ENCODE measurements around the gene KLF15.

KLF15 gene

GRCh38 chr3:126392246-126392645 is 35.0 kb upstream of the KLF15 start:
- no peak overlapping the region for H3K4me3 ChIP-seq
- TF ChIP-seq EZH2 (IDR thresholded peaks at IDR 0.05) = no peak
- no peak for TF ChIP-seq POLR2AphosphoS5 (IDR thresholded peaks at IDR 0.05; ENCODE audit: borderline replicate concordance, low read depth, low read length)
- TF ChIP-seq FOXP2 (optimal IDR thresholded peaks at IDR 0.05; ENCODE audit: control extremely low read depth, extremely low read length, insufficient read depth) = no peak
- no peaks in the 10 kb centered on the region for H3K9me3 ChIP-seq (ENCODE audit: low read depth, low read length)
- no peaks in the 10 kb centered on the region for H3K36me3 ChIP-seq (ENCODE audit: insufficient read depth, low read length)
- H3K27ac ChIP-seq = no peak overlapping the region
- H3K9ac ChIP-seq (ENCODE audit: insufficient read length) = no peak overlapping the region
- DNase-seq (ENCODE audit: low read depth, low spot score) = no peak

- DNase-seq (ENCODE audit: low read depth, low spot score) = no peak
- Histone ChIP-seq H3K27ac (no peak overlapping the region), H3K9ac (ENCODE audit: insufficient read length) (no peak overlapping the region), H3K36me3 (ENCODE audit: insufficient read depth, low read length) (no peaks in the 10 kb centered on the region), H3K9me3 (ENCODE audit: low read depth, low read length) (no peaks in the 10 kb centered on the region), H3K4me3 (no peak overlapping the region)
- no peak for TF ChIP-seq FOXP2 (optimal IDR thresholded peaks at IDR 0.05; ENCODE audit: control extremely low read depth, extremely low read length, insufficient read depth)
- no peak for TF ChIP-seq POLR2AphosphoS5 (IDR thresholded peaks at IDR 0.05; ENCODE audit: borderline replicate concordance, low read depth, low read length)
- TF ChIP-seq EZH2 (IDR thresholded peaks at IDR 0.05) = no peak
These were observed 34.4 kb upstream of the KLF15 start for GRCh38 chr3:126391631-126392030.

- no peak for TF ChIP-seq FOXP2 (optimal IDR thresholded peaks at IDR 0.05; ENCODE audit: control extremely low read depth, extremely low read length, insufficient read depth)
- H3K27ac ChIP-seq = no peak overlapping the region
- DNase-seq (ENCODE audit: low read depth, low spot score) = no peak
- no peaks in the 10 kb centered on the region for H3K9me3 ChIP-seq (ENCODE audit: low read depth, low read length)
- no peak overlapping the region for H3K9ac ChIP-seq (ENCODE audit: insufficient read length)
- H3K36me3 ChIP-seq (ENCODE audit: insufficient read depth, low read length) = no peaks in the 10 kb centered on the region
- H3K4me3 ChIP-seq = no peak overlapping the region
These were observed 33.5 kb upstream of the KLF15 start for GRCh38 chr3:126390751-126391150.

GRCh38 chr3:126390201-126390600 is 33.0 kb upstream of the KLF15 start:
- Histone ChIP-seq H3K36me3 (ENCODE audit: insufficient read depth, low read length) (no peaks in the 10 kb centered on the region), H3K4me3 (no peak overlapping the region), H3K9ac (ENCODE audit: insufficient read length) (no peak overlapping the region), H3K27ac (no peak overlapping the region), H3K9me3 (ENCODE audit: low read depth, low read length) (no peaks in the 10 kb centered on the region)
- no peak for DNase-seq (ENCODE audit: low read depth, low spot score)
- no peak for TF ChIP-seq POLR2AphosphoS5 (IDR thresholded peaks at IDR 0.05; ENCODE audit: borderline replicate concordance, low read depth, low read length)
- TF ChIP-seq FOXP2 (optimal IDR thresholded peaks at IDR 0.05; ENCODE audit: control extremely low read depth, extremely low read length, insufficient read depth) = no peak
- no peak for TF ChIP-seq EZH2 (IDR thresholded peaks at IDR 0.05)

GRCh38 chr3:126389794-126390146 is 32.6 kb upstream of the KLF15 start:
- Histone ChIP-seq H3K27ac (no peak overlapping the region), H3K9ac (ENCODE audit: insufficient read length) (no peak overlapping the region), H3K36me3 (ENCODE audit: insufficient read depth, low read length) (no peaks in the 10 kb centered on the region), H3K9me3 (ENCODE audit: low read depth, low read length) (no peaks in the 10 kb centered on the region), H3K4me3 (no peak overlapping the region)
- DNase-seq (ENCODE audit: low read depth, low spot score) = no peak
- no peak for TF ChIP-seq POLR2AphosphoS5 (IDR thresholded peaks at IDR 0.05; ENCODE audit: borderline replicate concordance, low read depth, low read length)
- no peak for TF ChIP-seq EZH2 (IDR thresholded peaks at IDR 0.05)
- no peak for TF ChIP-seq FOXP2 (optimal IDR thresholded peaks at IDR 0.05; ENCODE audit: control extremely low read depth, extremely low read length, insufficient read depth)

GRCh38 chr3:126389112-126389793 is 32.0 kb upstream of the KLF15 start:
- Histone ChIP-seq H3K36me3 (ENCODE audit: insufficient read depth, low read length) (no peaks in the 10 kb centered on the region), H3K9ac (ENCODE audit: insufficient read length) (no peak overlapping the region), H3K9me3 (ENCODE audit: low read depth, low read length) (no peaks in the 10 kb centered on the region), H3K4me3 (no peak overlapping the region), H3K27ac (no peak overlapping the region)
- no peak for DNase-seq (ENCODE audit: low read depth, low spot score)
- TF ChIP-seq FOXP2 (optimal IDR thresholded peaks at IDR 0.05; ENCODE audit: control extremely low read depth, extremely low read length, insufficient read depth) (no peak), POLR2AphosphoS5 (IDR thresholded peaks at IDR 0.05; ENCODE audit: borderline replicate concordance, low read depth, low read length) (no peak), EZH2 (IDR thresholded peaks at IDR 0.05) (no peak)

GRCh38 chr3:126381966-126382365 is 24.8 kb upstream of the KLF15 start:
- TF ChIP-seq EZH2 (IDR thresholded peaks at IDR 0.05) = no peak
- no peaks in the 10 kb centered on the region for H3K9me3 ChIP-seq (ENCODE audit: low read depth, low read length)
- H3K4me3 ChIP-seq = no peak overlapping the region
- no peaks in the 10 kb centered on the region for H3K36me3 ChIP-seq (ENCODE audit: insufficient read depth, low read length)
- no peak overlapping the region for H3K9ac ChIP-seq (ENCODE audit: insufficient read length)
- DNase-seq (ENCODE audit: low read depth, low spot score) = no peak
- H3K27ac ChIP-seq = no peak overlapping the region

- Histone ChIP-seq H3K36me3 (ENCODE audit: insufficient read depth, low read length) (no peaks in the 10 kb centered on the region), H3K4me3 (no peak overlapping the region)
These were observed 23.0 kb upstream of the KLF15 start for GRCh38 chr3:126380011-126380768.

GRCh38 chr3:126378341-126378751 is 21.1 kb upstream of the KLF15 start:
- Histone ChIP-seq H3K4me3 (no peak overlapping the region), H3K9me3 (ENCODE audit: low read depth, low read length) (no peaks in the 10 kb centered on the region), H3K27ac (no peak overlapping the region), H3K9ac (ENCODE audit: insufficient read length) (no peak overlapping the region), H3K36me3 (ENCODE audit: insufficient read depth, low read length) (no peaks in the 10 kb centered on the region)
- TF ChIP-seq POLR2AphosphoS5 (IDR thresholded peaks at IDR 0.05; ENCODE audit: borderline replicate concordance, low read depth, low read length) (no peak), FOXP2 (optimal IDR thresholded peaks at IDR 0.05; ENCODE audit: control extremely low read depth, extremely low read length, insufficient read depth) (no peak), EZH2 (IDR thresholded peaks at IDR 0.05) (no peak)
- no peak for DNase-seq (ENCODE audit: low read depth, low spot score)

More at GRCh38 chr3:126380011-126380768, 23.0 kb upstream of the KLF15 start:
- no peak for DNase-seq (ENCODE audit: low read depth, low spot score)
- Histone ChIP-seq H3K9ac (ENCODE audit: insufficient read length) (no peak overlapping the region), H3K9me3 (ENCODE audit: low read depth, low read length) (no peaks in the 10 kb centered on the region), H3K27ac (no peak overlapping the region)
- TF ChIP-seq EZH2 (IDR thresholded peaks at IDR 0.05) (no peak), POLR2AphosphoS5 (IDR thresholded peaks at IDR 0.05; ENCODE audit: borderline replicate concordance, low read depth, low read length) (no peak), FOXP2 (optimal IDR thresholded peaks at IDR 0.05; ENCODE audit: control extremely low read depth, extremely low read length, insufficient read depth) (no peak)
